ENCODE measurements around the gene STPG4.
"Not testable (repeated sequence)": the region's sequence is repeated elsewhere in the genome, so short reads cannot be mapped to it uniquely, and the experiment has no call there.

The STPG4 gene

DNA sequence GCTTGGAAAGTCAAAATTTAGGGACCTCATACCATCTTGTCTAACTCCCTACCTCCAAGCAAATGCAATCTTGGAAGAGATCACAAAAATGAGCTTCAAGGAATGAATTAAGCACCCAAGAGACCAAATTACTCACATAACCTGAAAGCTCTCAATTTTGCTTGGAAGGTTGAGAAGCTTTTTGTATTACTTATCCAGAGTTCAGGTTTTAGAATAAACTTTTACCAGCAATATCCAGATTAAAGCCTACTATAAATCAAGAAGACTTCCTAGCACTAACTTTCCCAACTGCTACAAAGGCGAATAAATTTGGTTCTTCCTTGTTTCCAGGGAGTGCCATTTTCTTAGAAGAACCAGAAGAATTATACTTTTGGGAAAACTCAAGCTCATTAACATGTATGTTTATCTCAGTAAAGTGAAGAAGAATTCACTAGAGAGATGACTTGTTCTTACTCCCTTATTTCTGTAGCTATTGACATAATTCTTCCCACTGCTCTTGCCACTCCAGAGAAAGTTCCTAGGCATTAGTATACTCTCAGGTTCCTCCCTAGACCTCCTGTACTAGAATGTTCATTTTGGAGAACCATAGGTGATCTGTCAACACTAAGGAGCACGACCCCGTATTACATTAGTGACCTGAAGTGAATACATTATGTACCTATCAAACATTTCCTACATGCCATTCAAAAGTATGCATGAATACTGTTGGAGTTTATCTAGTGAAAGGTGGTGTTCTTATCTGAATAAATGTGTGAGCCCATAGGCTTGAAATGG lies 18.0 kb upstream of the STPG4 start:
- DNase-seq, result no peak

DNA sequence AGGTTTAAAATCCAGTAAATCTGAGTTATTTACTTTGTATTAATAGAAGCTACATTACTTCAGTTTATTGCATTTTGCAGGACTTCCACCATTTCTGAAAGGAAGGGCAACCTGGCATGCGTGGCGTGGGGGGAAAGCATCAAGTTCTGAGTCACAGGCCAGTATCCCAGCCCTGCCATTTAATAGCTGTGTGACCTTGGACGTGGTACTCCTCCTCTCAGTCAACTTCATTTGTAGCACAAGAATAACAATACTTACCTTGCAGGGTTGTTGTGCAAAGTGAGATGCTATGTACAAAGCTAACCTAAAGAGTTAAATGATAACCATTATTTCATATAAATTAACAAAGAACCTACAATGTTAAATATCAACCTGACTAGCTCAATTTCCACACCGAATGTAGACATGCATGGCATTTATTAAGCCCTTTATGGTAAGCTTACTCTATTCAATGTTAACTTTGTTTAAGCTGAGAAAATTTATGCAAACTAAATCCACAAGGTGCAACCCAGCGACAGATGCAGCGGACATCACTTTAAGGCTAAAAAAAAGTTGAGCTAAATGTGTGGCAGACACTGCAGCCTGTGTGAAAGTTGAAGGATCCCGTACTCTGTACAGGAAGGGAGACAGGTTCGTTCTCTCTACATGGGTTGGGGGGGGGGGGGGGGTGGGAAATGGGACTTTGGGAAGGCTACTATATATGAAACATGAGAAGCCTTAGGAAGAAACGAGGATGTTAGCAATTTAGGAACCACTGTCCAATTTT lies 17.2 kb upstream of the STPG4 start:
- DNase-seq, result no peak

DNA sequence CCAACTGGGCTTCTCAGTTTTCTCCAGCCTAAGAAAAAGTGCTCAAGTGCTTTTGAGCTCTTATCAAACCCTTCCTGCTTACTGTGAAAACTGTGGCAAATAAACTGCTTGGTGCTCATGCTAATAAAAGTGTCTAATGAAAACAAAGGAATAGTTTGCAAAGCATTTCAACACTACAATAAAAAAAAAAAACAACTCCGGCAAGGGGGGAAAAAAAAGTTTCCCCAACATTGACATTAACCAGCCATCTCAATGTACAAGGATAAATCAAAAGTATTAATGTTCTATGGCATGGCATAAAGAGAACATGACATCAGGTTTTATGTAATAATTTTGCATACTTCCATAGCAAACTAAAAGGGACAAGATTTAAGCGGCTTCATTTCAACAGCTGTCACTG lies 14.7 kb upstream of the STPG4 start:
- DNase-seq, result no peak

DNA sequence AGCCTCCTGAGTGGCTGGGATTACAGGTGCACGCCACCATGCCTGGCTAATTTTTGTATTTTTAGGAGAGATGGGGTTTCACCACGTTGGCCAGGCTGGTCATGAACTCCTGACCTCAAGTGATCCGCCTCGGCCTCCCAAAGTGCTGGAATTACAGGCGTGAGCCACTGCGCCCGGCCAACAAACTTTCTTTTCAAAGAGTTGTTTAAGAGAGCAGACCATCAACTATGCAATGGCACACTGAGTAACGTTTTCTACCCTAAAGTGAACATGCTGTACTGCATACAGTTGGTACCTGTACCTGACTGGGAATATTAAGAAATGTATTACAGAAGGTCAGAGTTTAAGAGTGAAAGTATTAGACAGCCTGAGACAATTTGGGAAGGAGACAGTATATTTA lies 13.8 kb upstream of the STPG4 start:
- not testable (repeated sequence) for DNase-seq

DNA sequence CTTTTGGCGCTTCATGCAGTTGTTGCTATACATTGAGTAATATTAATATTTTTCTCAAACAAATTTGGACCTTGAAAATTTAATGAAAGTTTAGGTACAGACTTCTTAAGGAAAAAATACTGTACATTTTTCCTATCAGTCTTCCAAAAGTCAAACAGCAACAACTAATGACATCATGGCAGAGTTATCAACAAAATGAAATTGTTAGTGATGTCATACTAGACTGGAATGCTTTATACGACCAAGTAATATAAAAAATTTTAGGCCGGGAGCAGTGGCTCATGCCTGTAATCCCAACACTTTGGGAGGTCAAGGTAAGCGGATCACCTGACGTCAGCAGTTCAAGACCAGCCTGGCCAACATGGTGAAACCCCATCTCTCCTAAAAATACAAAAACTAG lies 12.0 kb upstream of the STPG4 start:
- no peak for DNase-seq

DNA sequence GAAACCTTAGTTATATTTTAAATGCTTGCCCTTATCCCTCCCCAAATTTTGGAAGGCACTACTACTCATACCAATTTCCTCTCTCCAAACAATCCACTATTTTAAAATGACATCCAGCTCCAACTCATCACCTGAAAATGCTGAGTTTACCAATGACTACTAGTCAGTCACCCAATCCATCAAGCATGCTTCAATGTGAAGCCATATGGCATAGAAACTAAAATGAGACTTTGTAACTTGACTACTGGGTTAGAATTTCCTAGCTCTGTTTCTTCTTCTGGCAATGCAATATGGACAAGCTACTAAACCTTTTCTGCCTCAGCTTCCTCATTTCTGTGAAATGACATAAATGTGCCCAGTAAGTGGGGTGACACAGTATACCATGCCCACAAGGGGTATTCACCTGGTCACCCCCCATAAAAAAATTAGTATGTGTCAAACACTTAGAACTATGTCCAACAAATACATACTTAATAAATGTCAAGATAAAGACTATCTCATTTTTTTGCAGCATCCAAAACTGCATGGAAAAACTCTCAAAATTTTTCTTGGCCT lies 10.0 kb upstream of the STPG4 start:
- DNase-seq, result no peak

DNA sequence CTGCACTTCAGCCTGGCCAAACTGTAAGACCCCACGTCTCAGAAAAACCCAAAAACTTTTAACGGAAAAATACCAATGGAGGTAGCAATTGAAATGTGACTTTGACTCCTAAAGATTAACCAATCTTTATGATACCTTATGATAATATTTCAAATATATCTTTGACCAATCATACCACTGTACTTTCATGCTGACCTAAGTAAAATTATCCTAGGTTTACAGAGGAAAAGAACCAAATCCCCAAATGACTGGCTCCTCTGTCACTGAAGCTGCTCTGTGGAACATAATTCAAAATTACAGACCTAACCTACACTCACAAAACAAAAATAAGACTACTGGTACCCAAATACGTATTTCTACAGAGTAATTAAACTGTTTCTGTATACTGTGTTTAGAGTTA lies 7.7 kb upstream of the STPG4 start:
- no peak for DNase-seq

DNA sequence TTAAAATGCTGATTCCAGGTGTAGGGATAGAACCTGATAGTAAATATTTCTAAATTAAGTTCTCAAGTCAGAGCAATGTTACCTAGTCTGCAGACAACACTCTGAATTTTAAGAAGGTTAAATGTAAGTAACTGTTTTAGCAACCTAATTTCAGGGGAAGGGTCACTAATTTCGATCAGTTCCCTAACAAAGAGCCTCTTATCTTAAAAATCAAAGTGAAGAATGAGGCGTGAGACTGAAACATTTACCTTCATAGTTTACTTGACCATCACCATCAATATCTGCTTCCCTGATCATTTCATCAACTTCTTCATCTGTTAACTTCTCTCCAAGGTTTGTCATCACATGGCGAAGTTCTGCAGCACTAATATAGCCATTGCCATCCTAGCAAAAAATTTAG lies 6.4 kb upstream of the STPG4 start:
- DNase-seq, result no peak

DNA sequence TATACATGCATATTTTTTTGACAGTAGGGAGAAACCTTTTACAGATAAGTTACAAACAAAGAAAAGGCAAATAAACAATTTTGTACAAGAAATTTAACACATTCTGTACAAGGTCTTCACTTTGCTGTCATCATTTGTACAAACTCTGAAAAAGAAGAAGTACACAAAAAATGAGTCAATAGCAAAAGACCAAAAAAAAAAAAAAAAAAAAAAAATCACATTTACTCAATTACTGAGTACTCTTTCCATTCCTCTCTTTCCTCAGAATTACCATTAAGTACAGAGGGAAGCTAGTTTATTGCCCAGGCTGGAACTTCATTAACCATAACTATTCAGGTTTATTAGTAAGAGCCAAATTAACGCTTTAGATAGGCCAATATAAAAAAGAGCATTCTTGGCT lies 5.6 kb upstream of the STPG4 start:
- no peak for DNase-seq

DNA sequence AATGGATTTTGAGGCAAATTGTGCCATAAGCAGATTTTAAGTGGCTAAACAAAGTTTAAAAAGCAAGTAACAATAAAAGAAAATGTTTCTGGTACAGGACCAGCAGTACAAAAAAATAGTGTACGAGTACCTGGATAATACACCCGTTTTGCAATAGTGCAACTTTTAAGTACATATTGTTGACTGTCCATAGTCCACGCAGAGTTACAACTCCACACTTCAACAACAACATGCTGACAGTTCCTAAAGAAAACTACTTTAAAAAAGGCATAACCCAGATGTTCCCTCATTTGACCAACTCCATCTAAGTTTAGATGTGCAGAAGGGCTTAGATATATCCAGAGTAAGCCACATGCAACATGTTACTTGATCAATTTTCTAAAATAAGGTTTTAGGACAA lies 5.1 kb upstream of the STPG4 start:
- DNase-seq, result no peak

DNA sequence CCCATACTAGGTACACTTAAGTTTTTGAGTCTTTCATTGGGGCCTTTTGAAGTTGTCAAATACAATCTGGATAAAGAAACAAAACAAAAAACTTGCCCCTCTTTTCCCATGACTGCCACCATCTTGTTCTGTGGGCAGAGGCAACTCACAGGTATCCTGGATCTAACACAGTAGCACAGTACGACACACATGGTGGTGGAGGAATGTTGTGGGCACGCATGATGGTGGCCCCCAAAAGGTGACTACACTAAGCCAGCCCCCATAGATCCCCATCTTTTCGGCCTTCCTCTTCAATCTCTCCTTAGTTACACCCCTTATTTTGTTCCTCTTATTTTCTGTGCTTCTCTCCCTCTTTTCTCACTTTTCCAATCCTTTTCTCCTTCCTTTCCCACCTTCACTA lies 4.5 kb upstream of the STPG4 start:
- no peak for DNase-seq

DNA sequence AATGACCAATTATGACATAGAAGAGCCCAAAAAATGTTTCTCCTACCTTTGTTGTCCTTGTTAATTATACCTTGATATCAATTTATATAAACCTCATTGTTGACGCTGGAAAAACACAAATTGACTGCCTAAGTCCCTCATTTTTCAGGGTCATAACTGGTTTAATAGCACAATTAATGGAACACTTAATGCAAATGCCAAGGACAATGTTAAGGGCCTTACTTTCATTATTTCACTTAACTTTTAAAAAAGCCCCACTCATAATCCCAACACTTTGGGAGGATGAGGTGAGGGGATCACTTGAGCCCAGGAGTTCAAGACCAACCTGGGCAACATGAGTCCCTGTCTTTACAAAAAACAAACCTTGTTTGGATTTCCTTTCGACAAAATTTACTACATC lies 3.5 kb upstream of the STPG4 start:
- DNase-seq, result no peak

DNA sequence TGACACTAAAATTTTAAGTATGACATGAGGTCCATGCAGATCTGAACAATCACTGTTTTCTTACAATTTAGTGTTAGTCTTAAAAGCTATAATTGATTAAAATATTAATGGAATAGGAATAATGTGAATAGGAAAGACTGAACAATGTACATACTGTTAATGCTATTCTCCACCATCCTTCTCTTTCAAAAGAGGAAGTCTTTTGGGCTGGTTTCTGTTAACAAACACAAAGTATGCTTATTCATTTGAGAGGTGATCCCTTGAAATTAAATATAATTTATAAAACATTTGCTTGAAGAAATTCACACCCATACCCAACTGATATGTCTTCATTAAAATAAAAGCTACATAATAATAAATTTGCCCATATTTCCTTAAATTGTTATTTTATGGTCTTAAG lies 2.3 kb downstream of the STPG4 start:
- no peak for DNase-seq

DNA sequence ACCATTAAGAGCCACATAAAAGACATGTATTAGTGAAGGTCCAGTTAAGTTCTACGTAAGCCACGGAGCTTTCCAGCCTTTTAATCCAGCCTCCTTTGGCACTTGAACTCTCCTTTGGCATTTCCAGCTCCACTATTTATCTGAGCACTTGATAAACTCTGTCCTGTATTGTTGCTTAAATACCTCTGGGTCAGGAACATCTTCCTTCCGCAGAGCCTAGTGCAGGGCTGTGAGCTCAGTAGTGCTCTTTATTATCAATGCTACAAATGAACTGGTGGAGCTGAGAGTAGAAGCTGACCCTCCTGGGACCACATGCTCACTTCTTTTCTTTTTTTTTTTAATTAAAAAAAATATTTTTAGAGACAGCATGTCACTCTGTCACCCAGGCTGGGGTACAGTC lies 4.9 kb downstream of the STPG4 start:
- no peak for DNase-seq

DNA sequence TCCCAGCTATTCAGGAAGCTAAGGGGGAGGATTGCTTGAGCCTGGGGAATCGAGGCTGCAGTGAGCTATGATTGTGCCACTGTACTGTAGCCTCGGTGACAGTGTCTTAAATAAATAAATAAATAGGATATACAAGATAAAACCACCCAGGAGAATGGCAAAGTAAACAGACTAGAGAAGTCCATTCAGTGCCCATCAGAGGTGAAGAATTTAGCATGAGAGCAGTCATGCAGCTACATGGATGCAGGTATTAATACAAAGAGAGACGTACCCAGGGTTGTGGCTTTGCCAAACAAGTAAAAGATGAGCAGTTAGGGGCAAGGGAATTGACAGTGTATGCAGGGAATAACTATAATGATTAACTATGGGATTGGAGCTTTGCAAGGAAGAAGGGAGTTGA lies 8.1 kb downstream of the STPG4 start:
- no peak for DNase-seq

DNA sequence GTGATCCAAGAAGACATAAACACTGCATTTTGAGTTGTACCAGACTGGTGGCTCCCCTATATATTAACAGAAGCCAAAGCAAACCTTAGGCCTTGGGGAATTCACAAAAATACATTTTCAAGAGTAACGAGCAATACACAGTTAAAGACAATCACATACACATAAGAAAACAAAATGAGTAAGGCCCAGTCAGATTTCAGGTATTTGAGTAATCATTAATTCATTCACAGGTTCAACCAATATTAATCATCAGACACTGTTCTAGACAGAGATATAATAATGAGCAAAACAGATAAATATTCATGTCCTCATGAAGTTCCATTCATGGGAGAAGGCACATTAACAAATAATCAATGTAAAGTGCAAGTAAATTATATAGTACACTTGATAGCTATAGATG lies 9.6 kb downstream of the STPG4 start:
- no peak for DNase-seq

DNA sequence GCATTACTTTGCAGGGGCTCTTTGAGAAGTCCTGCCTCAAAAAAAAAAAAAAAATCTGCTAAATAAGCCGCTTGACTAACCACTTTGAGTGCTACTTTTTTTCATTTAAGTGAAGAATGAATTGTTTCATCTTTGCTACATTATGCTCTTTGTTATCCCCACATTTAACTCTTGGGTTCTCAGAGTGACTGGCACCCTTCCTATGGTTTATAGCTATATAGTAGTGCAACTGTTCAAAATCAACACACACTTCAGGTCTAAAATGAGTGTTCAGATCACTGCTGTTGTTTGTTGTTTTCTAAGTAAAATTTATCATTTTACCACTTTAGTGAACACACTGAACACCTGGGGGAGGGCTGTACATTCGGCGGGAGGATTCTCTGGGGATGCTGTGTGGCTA lies 13.6 kb downstream of the STPG4 start:
- no peak for DNase-seq

DNA sequence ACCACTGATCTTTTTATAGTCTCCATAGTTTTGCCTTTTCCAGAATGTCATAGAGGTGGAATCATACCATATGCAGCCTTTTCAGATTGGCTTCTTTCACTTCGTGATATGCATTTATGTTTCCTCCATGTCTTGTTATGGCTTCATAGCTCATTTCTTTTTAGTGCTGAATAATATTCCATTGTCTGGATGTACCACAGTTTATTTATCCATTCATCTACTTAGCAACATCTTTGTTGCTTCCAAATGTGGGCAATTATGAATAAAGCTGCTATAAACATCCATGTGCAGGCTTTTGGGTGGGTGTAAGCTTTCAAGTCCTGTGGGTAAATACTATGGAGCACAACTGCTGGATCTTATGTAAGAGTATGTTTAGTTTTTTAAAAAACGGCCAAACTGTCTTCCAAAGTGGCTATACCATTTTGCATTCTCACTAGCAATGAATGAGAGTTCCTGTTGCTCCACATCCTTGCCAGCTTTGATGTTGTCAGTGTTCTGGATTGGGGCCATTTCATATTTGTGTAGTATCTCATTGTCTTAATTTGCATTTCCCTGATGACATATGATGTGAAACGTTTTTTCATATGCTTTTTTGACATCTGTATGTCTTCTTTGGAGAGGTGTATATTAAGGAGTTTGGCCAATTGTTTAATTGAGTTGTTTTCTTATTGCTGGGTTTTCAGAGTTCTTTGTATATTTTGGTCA lies 20.6 kb downstream of the STPG4 start:
- DNase-seq, result no peak

DNA sequence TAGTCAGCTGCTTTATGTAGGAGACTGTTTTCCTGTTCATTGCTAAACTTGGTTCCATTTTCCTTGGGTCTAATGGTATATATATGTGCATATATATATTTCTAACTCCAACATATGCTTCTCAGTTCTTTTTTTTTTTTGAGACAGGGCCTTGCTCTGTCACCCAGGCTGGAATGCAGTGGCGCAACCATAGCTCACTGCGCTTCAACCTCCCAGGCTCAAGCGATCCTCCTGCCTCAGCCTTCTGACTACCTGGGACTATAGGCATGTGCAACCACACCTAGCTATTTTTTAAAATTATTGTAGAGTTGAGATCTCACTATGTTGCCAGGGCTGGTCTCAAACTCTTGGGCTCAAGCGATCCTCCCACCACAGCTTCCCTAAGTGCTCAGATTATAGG lies 22.1 kb downstream of the STPG4 start:
- DNase-seq, result no peak

DNA sequence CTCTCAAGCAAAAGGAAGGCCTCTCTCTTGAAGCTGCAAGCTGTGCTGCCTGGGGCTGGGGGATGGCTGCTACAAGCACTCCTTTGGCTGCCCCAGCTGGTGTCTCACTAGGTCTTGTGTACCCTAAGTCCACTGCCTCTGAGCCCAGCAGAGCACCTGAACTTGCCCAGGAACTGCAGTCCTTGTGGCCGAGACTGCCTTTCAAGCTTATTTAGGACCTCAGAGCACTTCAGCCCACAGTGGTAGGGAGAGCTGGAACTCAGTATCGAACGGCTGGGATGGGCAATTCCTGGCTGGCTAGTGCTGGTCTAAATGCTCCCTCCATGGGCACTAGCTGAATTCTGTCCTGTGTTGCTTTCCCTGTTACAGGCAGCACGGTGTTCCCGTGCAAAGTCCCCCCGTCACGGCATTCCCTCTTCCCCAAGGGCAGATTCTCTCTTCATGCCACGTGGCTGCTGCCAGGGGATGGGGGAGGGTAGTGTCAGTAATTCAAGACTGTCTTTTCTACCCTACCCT lies 25.9 kb downstream of the STPG4 start:
- DNase-seq, result no peak

DNA sequence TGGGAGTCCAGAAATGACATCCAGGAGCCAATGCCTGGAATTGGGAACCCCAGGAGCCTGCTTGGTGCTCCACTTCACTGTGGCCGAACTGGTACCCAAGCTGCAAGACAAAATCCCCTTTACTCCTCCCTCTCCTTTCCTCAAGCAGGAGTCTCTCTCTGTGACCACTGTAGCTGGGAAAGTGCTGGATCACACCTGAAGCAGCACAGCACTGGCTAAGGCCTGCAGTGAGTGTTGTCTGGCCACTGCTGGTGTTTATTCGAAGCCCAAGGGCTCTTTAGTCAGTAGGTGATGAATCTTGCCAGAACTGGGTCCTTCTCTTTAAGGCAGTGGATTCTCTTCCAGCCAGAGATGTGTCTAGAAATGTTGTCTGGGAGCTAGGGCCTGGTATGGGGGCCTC lies 26.4 kb downstream of the STPG4 start:
- no peak for DNase-seq

DNA sequence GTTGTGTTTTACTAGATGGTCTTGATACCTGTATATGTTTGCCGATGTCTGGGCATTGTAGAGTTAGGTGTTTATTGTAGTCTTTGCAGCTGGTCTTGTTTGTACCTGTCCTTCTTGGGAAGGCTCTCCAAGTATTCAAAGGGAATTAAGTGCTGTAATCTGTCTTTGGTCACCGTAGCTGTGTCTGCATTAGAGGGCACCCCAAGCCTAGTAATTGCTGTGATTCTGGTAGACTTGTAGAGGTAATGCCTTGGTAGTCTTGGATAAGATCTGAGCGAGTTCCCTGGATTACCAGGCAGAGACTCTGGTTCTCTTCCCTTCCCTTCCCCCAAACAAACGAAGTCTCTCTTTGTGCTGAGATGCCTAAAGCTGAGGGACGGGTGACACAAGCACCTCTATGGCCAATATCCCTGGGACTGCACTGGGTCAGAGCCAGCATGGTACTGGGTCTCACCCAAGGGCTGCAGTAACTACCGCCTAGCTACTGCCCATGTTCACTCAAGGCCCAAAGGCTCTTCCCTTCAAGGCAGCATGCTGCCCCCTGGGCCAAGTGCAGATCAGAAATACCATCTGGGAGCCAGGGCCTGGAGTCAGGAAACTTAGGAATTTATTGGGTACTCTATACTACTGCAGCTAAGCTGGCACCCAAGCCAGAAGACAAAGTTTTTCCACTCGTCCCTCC lies 27.1 kb downstream of the STPG4 start:
- no peak for DNase-seq

DNA sequence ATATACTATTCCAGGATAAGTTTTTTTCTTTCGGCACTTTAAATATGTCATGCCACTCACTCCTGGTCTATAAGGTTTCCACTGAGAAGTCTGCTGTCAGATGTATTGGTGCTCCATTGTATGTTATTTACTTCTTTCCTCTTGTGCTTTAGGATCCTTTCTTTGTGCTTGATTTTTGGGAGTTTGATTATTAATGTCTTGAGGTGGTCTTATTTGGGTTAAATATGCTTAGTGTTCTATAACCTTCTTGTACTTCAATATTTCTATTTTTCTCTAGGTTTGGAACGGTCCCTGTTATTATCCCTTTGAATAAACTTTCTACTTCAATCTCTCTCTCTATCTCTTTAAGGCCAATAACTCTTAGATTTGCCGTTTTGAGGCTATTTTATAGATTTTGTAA lies 28.3 kb downstream of the STPG4 start:
- DNase-seq, result no peak

Data from stimulated activated CD8-positive, alpha-beta memory T cell treated with anti-CD3 and anti-CD28 coated beads, Interleukin-4, amount 100 ng/mL, for 48 hours (primary cell).